MM.1S (cell line): ENCODE results near the gene NRAS.

Source experiments
- DNase-seq: peaks from one replicate; pipeline ENCODE4 v3.0.0-alpha.2; 2015
- H2AFZ ChIP-seq: fragments of 300-600 bp; sonication (generic); 2 replicates; pipeline ENCODE4 v1.6.0; 2016; ENCODE audit warnings: antibody characterized with exemption, low read length
- H3F3A ChIP-seq: fragments of 300-600 bp; sonication (generic); 2 replicates; pipeline ENCODE4 v1.6.1; 2016; ENCODE audit warnings: mild to moderate bottlenecking, antibody characterized with exemption, low read length, moderate library complexity, mixed read lengths; ENCODE audit not compliant: insufficient read depth
- H3K27ac ChIP-seq: fragments of 300-600 bp; sonication (generic); 2 replicates; pipeline ENCODE4 v1.5.1; 2016; ENCODE audit warnings: mild to moderate bottlenecking, low read length
- H3K27me3 ChIP-seq: fragments of 300-600 bp; sonication (generic); replicated peaks from 2 replicates; pipeline ENCODE4 v1.6.0; 2016; ENCODE audit warnings: low read length; ENCODE audit not compliant: insufficient read depth
- H3K36me3 ChIP-seq: fragments of 300-600 bp; sonication (generic); replicated peaks from 2 replicates; pipeline ENCODE4 v1.6.1; 2016; ENCODE audit warnings: mild to moderate bottlenecking, low read length, mixed read lengths; ENCODE audit not compliant: insufficient read depth
- H3K4me1 ChIP-seq: fragments of 300-600 bp; sonication (generic); 2 replicates; pipeline ENCODE4 v1.6.1; 2016; ENCODE audit warnings: low read length, mixed read lengths
- H3K4me2 ChIP-seq: fragments of 300-600 bp; sonication (generic); 2 replicates; pipeline ENCODE4 v1.6.0; 2016; ENCODE audit warnings: low read depth, low read length
- H3K4me3 ChIP-seq: fragments of 300-600 bp; sonication (generic); 2 replicates; pipeline ENCODE4 v1.5.1; 2016; ENCODE audit warnings: low read length, mixed read lengths
- H3K79me2 ChIP-seq: fragments of 300-600 bp; sonication (generic); 2 replicates; pipeline ENCODE4 v1.6.1; 2016; ENCODE audit warnings: mixed run types, low read length, mixed read lengths
- H3K9ac ChIP-seq: fragments of 300-600 bp; sonication (generic); 2 replicates; pipeline ENCODE4 v1.6.1; 2016; ENCODE audit warnings: low read length, mixed read lengths
- H3K9me2 ChIP-seq: fragments of 300-600 bp; sonication (generic); replicated peaks from 2 replicates; pipeline ENCODE4 v1.6.1; 2016; ENCODE audit warnings: mild to moderate bottlenecking, low read length, mixed read lengths; ENCODE audit not compliant: insufficient read depth
- H3K9me3 ChIP-seq: fragments of 300-600 bp; sonication (generic); replicated peaks from 2 replicates; pipeline ENCODE4 v1.6.1; 2016; ENCODE audit warnings: mild to moderate bottlenecking, low read length, mixed read lengths; ENCODE audit not compliant: insufficient read depth
- H4K20me1 ChIP-seq: fragments of 300-600 bp; sonication (generic); 2 replicates; pipeline ENCODE4 v1.6.1; 2016; ENCODE audit warnings: mild to moderate bottlenecking, low read length, moderate library complexity, mixed read lengths; ENCODE audit not compliant: insufficient read depth
- CTCF ChIP-seq: fragments of 300-600 bp; sonication (generic); IDR thresholded peaks from 2 replicates; pipeline ENCODE4 v1.5.1; 2016; ENCODE audit warnings: antibody characterized with exemption, low read length, mixed read lengths
- EZH2 ChIP-seq: fragments of 300-600 bp; sonication (generic); optimal IDR thresholded peaks from 2 replicates; pipeline ENCODE3; 2017; ENCODE audit warnings: low read depth, mild to moderate bottlenecking, antibody characterized with exemption, low read length, mixed read lengths
- EZH2phosphoT487 ChIP-seq: fragments of 300-600 bp; sonication (generic); IDR thresholded peaks from 2 replicates; pipeline ENCODE4 v1.6.1; 2018; ENCODE audit warnings: antibody characterized with exemption, low read length

NRAS gene

GRCh38 chr1:114703242-114703641, 13.3 kb downstream of the NRAS start:
- no peaks in the 10 kb centered on the region for H3K9me3 ChIP-seq
- no peak overlapping the region for H2AFZ ChIP-seq
- no peaks in the 10 kb centered on the region for H3K9me2 ChIP-seq
- no peaks in the 10 kb centered on the region for H3K36me3 ChIP-seq
- peak overlapping the region; percentile 71 for H3K9ac ChIP-seq
- H3K27me3 ChIP-seq, result no peaks in the 10 kb centered on the region
- peak overlapping the region; percentile 63 for H3K4me2 ChIP-seq
- H4K20me1 ChIP-seq, result no peaks in the 10 kb centered on the region
- 0 out of 2 replicates have a peak overlapping the region, but pooled peaks have one; percentile 15 for H3K4me3 ChIP-seq
- peak; percentile 82 for DNase-seq
- TF ChIP-seq CTCF (no peak), EZH2 (no peak), EZH2phosphoT487 (no peak)
- peaks cover 37% of the 10 kb centered on the region for H3F3A ChIP-seq
- H3K79me2 ChIP-seq, result peaks cover 10% of the 10 kb centered on the region
- H3K4me1 ChIP-seq, result peaks cover 64% of the 10 kb centered on the region
- peak overlapping the region; percentile 99 for H3K27ac ChIP-seq

DNA sequence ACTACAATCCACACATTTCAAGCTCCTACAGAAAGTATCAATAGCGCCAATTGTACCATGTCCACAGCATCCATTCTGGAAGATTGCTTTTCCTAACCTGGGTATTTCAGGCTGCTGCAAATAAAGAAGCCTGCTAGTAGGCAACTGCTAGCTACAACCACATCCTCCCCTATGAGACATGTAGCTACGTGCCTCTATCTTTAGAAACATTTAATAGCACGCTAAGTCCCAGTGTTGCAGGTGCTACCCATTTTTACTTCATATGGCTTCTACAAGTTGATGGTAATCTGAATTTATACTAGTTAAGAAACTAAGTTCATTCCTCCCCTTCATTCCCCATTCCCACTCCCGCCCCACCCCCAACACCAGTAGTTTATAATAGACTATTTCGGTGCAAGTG, 13.8 kb downstream of the NRAS start:
- no peaks in the 10 kb centered on the region for H3K9me2 ChIP-seq
- H3K36me3 ChIP-seq, result no peaks in the 10 kb centered on the region
- H2AFZ ChIP-seq, result no peak overlapping the region
- H3K4me3 ChIP-seq, result 0 out of 2 replicates have a peak overlapping the region, but pooled peaks have one; percentile 15
- H3F3A ChIP-seq, result peaks cover 32% of the 10 kb centered on the region
- peak overlapping the region; percentile 71 for H3K9ac ChIP-seq
- peak overlapping the region; percentile 99 for H3K27ac ChIP-seq
- peaks cover 59% of the 10 kb centered on the region for H3K4me1 ChIP-seq
- no peaks in the 10 kb centered on the region for H4K20me1 ChIP-seq
- H3K4me2 ChIP-seq, result peak overlapping the region; percentile 63
- TF ChIP-seq EZH2phosphoT487, result no peak
- no peak for TF ChIP-seq EZH2
- TF ChIP-seq CTCF, result no peak
- no peaks in the 10 kb centered on the region for H3K27me3 ChIP-seq
- H3K9me3 ChIP-seq, result no peaks in the 10 kb centered on the region
- DNase-seq, result peak; percentile 67
- H3K79me2 ChIP-seq, result peaks cover 10% of the 10 kb centered on the region

- H3K9me3 ChIP-seq, result no peaks in the 10 kb centered on the region
- no peaks in the 10 kb centered on the region for H3K36me3 ChIP-seq
- H3K4me3 ChIP-seq, result no peak overlapping the region
- H3K4me2 ChIP-seq, result peak overlapping the region; percentile 63; the same call in 1 of the 2 replicates
- peaks cover 10% of the 10 kb centered on the region for H3K79me2 ChIP-seq
- peaks cover 59% of the 10 kb centered on the region for H3K4me1 ChIP-seq
- H3K27me3 ChIP-seq, result no peaks in the 10 kb centered on the region
- no peak for TF ChIP-seq EZH2
- no peak for TF ChIP-seq EZH2phosphoT487
- TF ChIP-seq CTCF, result no peak
- H3K9me2 ChIP-seq, result no peaks in the 10 kb centered on the region
- no peak overlapping the region for H2AFZ ChIP-seq
- H3K9ac ChIP-seq, result peak overlapping the region; percentile 71
- H3F3A ChIP-seq, result peaks cover 28% of the 10 kb centered on the region
- DNase-seq, result no peak
- no peaks in the 10 kb centered on the region for H4K20me1 ChIP-seq
- H3K27ac ChIP-seq, result peak overlapping the region; percentile 99
Measured at GRCh38 chr1:114701931-114702330, 14.6 kb downstream of the NRAS start.
